ENCODE measurements around the gene CPLX3. TPM values are rescaled to one million over a fixed set of nuclear protein-coding genes. Genes with fewer than 3 reads are reported as not detected.
"Not testable (repeated sequence)": the region's sequence is repeated elsewhere in the genome, so short reads cannot be mapped to it uniquely, and the experiment has no call there.

The CPLX3 gene
- total RNA-seq, 1 donor from 2014 or later: not detected

GRCh38 chr15:74783808-74784175 is 42.6 kb upstream of the CPLX3 start:
- Histone ChIP-seq H3K27me3 (no peaks in the 10 kb centered on the region), H3K4me1 (peaks cover 27 to 56% of the 10 kb centered on the region in 2 donors), H3K9me3 (no peaks in the 10 kb centered on the region), H3K27ac (peak overlapping the region; percentile 76 to 78), H3K36me3 (no peaks in the 10 kb centered on the region), H3K4me3 (peak overlapping the region; percentile 89 to 95)
- no peak for DNase-seq (ENCODE audit: low spot score in 2 of 2)
- intact Hi-C loops (cut with DNase I): loop anchor here (5.0 kb wide), 2 partner anchors 154 to 241 kb away; partner anchors contain the start of genes ARID3B and COX5A
- no peak for TF ChIP-seq CTCF (IDR thresholded peaks at IDR 0.05)

- no peak for DNase-seq (ENCODE audit: low spot score in 2 of 2)
- Histone ChIP-seq H3K4me3 (peak overlapping the region in 1 of 2 donors; percentile 89), H3K27ac (peak overlapping the region; percentile 76 to 79), H3K4me1 (peaks cover 31 to 65% of the 10 kb centered on the region in 2 donors), H3K36me3 (no peaks in the 10 kb centered on the region), H3K9me3 (no peaks in the 10 kb centered on the region), H3K27me3 (no peaks in the 10 kb centered on the region)
- no peak for TF ChIP-seq CTCF (IDR thresholded peaks at IDR 0.05)
- intact Hi-C loops (cut with DNase I): loop anchor here (5.0 kb wide), 2 partner anchors 153 to 242 kb away; partner anchors contain the start of genes ARID3B and COX5A
These were observed 41.8 kb upstream of the CPLX3 start for GRCh38 chr15:74784426-74785193.

- Histone ChIP-seq H3K4me3 (no peak overlapping the region), H3K27ac (peak overlapping the region; percentile 62 to 79), H3K36me3 (no peaks in the 10 kb centered on the region), H3K9me3 (no peaks in the 10 kb centered on the region), H3K4me1 (peaks cover 37 to 73% of the 10 kb centered on the region in 2 donors), H3K27me3 (no peaks in the 10 kb centered on the region)
- TF ChIP-seq CTCF (IDR thresholded peaks at IDR 0.05): no peak
- intact Hi-C loops (cut with DNase I): no loop called here
- DNase-seq (ENCODE audit: low spot score in 2 of 2): no peak
These were observed 41.0 kb upstream of the CPLX3 start for GRCh38 chr15:74785194-74786032.

GRCh38 chr15:74786081-74786480 is 40.3 kb upstream of the CPLX3 start:
- intact Hi-C loops (cut with DNase I); H3K36me3 ChIP-seq; H3K27me3 ChIP-seq; DNase-seq (ENCODE audit: low spot score in 2 of 2); H3K9me3 ChIP-seq: not testable (repeated sequence)
- Histone ChIP-seq H3K27ac (peak overlapping the region; percentile 62 to 79), H3K4me3 (peak overlapping the region in 1 of 2 donors; percentile 14), H3K4me1 (peaks cover 37 to 75% of the 10 kb centered on the region in 2 donors)

GRCh38 chr15:74786551-74787165 is 39.8 kb upstream of the CPLX3 start:
- DNase-seq (ENCODE audit: low spot score in 2 of 2): no peak
- intact Hi-C loops (cut with DNase I): no loop called here
- no peak for TF ChIP-seq CTCF (IDR thresholded peaks at IDR 0.05)
- peak overlapping the region; percentile 62 to 79 for H3K27ac ChIP-seq
- peak overlapping the region in 1 of 2 donors; percentile 14 for H3K4me3 ChIP-seq
- H3K27me3 ChIP-seq: no peaks in the 10 kb centered on the region
- peaks cover 32 to 69% of the 10 kb centered on the region in 2 donors for H3K4me1 ChIP-seq
- no peaks in the 10 kb centered on the region for H3K36me3 ChIP-seq
- H3K9me3 ChIP-seq: no peaks in the 10 kb centered on the region
